GM18517 (cell line): ENCODE data around the gene CTSH.

Experiments used
- ATAC-seq: cut with Tn5 transposase; IDR thresholded peaks from one replicate; pipeline ENCODE4 v1.9.1; 2021; ENCODE audit warnings: mild to moderate bottlenecking, moderate library complexity; ENCODE audit not compliant: unreplicated experiment

Gene CTSH

GRCh38 chr15:78978601-78979179, 33.8 kb upstream of the CTSH start:
- no peak for ATAC-seq

GRCh38 chr15:78977591-78978347, 32.9 kb upstream of the CTSH start:
- ATAC-seq: peak; percentile 26

GRCh38 chr15:78977091-78977571, 32.3 kb upstream of the CTSH start:
- peak; percentile 76 for ATAC-seq

GRCh38 chr15:78976691-78977090, 31.8 kb upstream of the CTSH start:
- peak; percentile 11 for ATAC-seq

- ATAC-seq: no peak
These were observed 29.5 kb upstream of the CTSH start for GRCh38 chr15:78974272-78974918.

- ATAC-seq: no peak
These were observed 25.0 kb upstream of the CTSH start for GRCh38 chr15:78969687-78970349.

- ATAC-seq: no peak
These were observed 23.9 kb upstream of the CTSH start for GRCh38 chr15:78968539-78969271.

- ATAC-seq: no peak
These were observed 23.3 kb upstream of the CTSH start for GRCh38 chr15:78968114-78968513.

GRCh38 chr15:78960308-78960707, 15.5 kb upstream of the CTSH start:
- ATAC-seq: no peak

- no peak for ATAC-seq
These were observed 14.5 kb upstream of the CTSH start for GRCh38 chr15:78959360-78959759.

GRCh38 chr15:78957416-78958093, 12.7 kb upstream of the CTSH start:
- no peak for ATAC-seq

- ATAC-seq: no peak
These were observed 12.1 kb upstream of the CTSH start for GRCh38 chr15:78956937-78957336.

- ATAC-seq: no peak
These were observed 10.5 kb upstream of the CTSH start for GRCh38 chr15:78955355-78955754.

- ATAC-seq: no peak
These were observed 7.0 kb upstream of the CTSH start for GRCh38 chr15:78951841-78952238.

- ATAC-seq: no peak
These were observed 6.3 kb upstream of the CTSH start for GRCh38 chr15:78950902-78951840.

GRCh38 chr15:78950343-78950742, 5.5 kb upstream of the CTSH start:
- ATAC-seq: no peak

GRCh38 chr15:78949461-78949860, 4.6 kb upstream of the CTSH start:
- no peak for ATAC-seq

GRCh38 chr15:78947506-78947905, 2.7 kb upstream of the CTSH start:
- ATAC-seq: no peak

- ATAC-seq: no peak
These were observed 1.6 kb upstream of the CTSH start for GRCh38 chr15:78946493-78946892.
